ENCODE data around the gene ZNF697.

Gene ZNF697

GRCh38 chr1:119680723-119681122, 32.7 kb upstream of the ZNF697 start:
- no peak overlapping the region for H3K27ac ChIP-seq (ENCODE audit: poor library complexity, severe bottlenecking)
- no peak overlapping the region for H3K4me3 ChIP-seq (ENCODE audit: severe bottlenecking)
- DNase-seq (ENCODE audit: low spot score) (no peak), ATAC-seq (ENCODE audit: low read depth) (no peak)
- no peaks in the 10 kb centered on the region for H3K9me3 ChIP-seq (ENCODE audit: severe bottlenecking)
- no peak for TF ChIP-seq CTCF (IDR thresholded peaks at IDR 0.05; ENCODE audit: poor library complexity, severe bottlenecking)
- H3K4me1 ChIP-seq (ENCODE audit: insufficient read depth, poor library complexity, severe bottlenecking): peaks cover 3% of the 10 kb centered on the region
- no peaks in the 10 kb centered on the region for H3K27me3 ChIP-seq (ENCODE audit: insufficient read depth, poor library complexity, severe bottlenecking)
- no peaks in the 10 kb centered on the region for H3K36me3 ChIP-seq (ENCODE audit: low read depth)

GRCh38 chr1:119680193-119680592, 32.1 kb upstream of the ZNF697 start:
- no peak for TF ChIP-seq CTCF (IDR thresholded peaks at IDR 0.05; ENCODE audit: poor library complexity, severe bottlenecking)
- no peaks in the 10 kb centered on the region for H3K27me3 ChIP-seq (ENCODE audit: insufficient read depth, poor library complexity, severe bottlenecking)
- no peak for ATAC-seq (ENCODE audit: low read depth)
- no peaks in the 10 kb centered on the region for H3K9me3 ChIP-seq (ENCODE audit: severe bottlenecking)
- no peak for DNase-seq (ENCODE audit: low spot score)
- H3K27ac ChIP-seq (ENCODE audit: poor library complexity, severe bottlenecking): no peak overlapping the region
- no peak overlapping the region for H3K4me3 ChIP-seq (ENCODE audit: severe bottlenecking)
- no peaks in the 10 kb centered on the region for H3K36me3 ChIP-seq (ENCODE audit: low read depth)
- peaks cover 6% of the 10 kb centered on the region for H3K4me1 ChIP-seq (ENCODE audit: insufficient read depth, poor library complexity, severe bottlenecking)

GRCh38 chr1:119679223-119679622, 31.2 kb upstream of the ZNF697 start:
- Histone ChIP-seq H3K27me3 (ENCODE audit: insufficient read depth, poor library complexity, severe bottlenecking) (no peaks in the 10 kb centered on the region), H3K27ac (ENCODE audit: poor library complexity, severe bottlenecking) (no peak overlapping the region), H3K4me1 (ENCODE audit: insufficient read depth, poor library complexity, severe bottlenecking) (peaks cover 13% of the 10 kb centered on the region), H3K9me3 (ENCODE audit: severe bottlenecking) (no peaks in the 10 kb centered on the region), H3K4me3 (ENCODE audit: severe bottlenecking) (no peak overlapping the region), H3K36me3 (ENCODE audit: low read depth) (no peaks in the 10 kb centered on the region)
- no peak for TF ChIP-seq CTCF (IDR thresholded peaks at IDR 0.05; ENCODE audit: poor library complexity, severe bottlenecking)
- ATAC-seq (ENCODE audit: low read depth): no peak
- DNase-seq (ENCODE audit: low spot score): no peak

- no peak for DNase-seq (ENCODE audit: low spot score)
- H3K27me3 ChIP-seq (ENCODE audit: insufficient read depth, poor library complexity, severe bottlenecking): no peaks in the 10 kb centered on the region
- H3K27ac ChIP-seq (ENCODE audit: poor library complexity, severe bottlenecking): peak overlapping the region; percentile 97
- H3K36me3 ChIP-seq (ENCODE audit: low read depth): no peaks in the 10 kb centered on the region
- H3K4me1 ChIP-seq (ENCODE audit: insufficient read depth, poor library complexity, severe bottlenecking): peaks cover 31% of the 10 kb centered on the region
- no peaks in the 10 kb centered on the region for H3K9me3 ChIP-seq (ENCODE audit: severe bottlenecking)
- H3K4me3 ChIP-seq (ENCODE audit: severe bottlenecking): no peak overlapping the region
- no peak for ATAC-seq (ENCODE audit: low read depth)
- no peak for TF ChIP-seq CTCF (IDR thresholded peaks at IDR 0.05; ENCODE audit: poor library complexity, severe bottlenecking)
Measured at GRCh38 chr1:119676571-119677206, 28.6 kb upstream of the ZNF697 start.

Measured in RWPE2 (cell line).